K562 (cell line): ENCODE data around the gene SANBR. TPM values are rescaled to one million over a fixed set of nuclear protein-coding genes. Genes with fewer than 3 reads are reported as not detected.
A peak's percentile ranks its signal among the peaks of the same experiment; 100 is the strongest.

Source experiments
- ADNP ChIP-seq: fragments of 200-800 bp; sonication (Bioruptor generic); IDR thresholded peaks from 2 replicates; pipeline ENCODE4 v1.6.1; 2016; ENCODE audit warnings: missing genetic modification characterization, missing compliant biosample characterization
- ATF3 ChIP-seq, 2 experiments: fragments of 450-650 bp in 1 of 2; sonication (generic) in 1 of 2; formaldehyde crosslinking in 1 of 2; IDR thresholded peaks in 1 of 2; conservative IDR thresholded peaks in 1 of 2; 2 replicates each; pipeline versions ENCODE4 v1.6.1 to v1.8.1; 2016 to 2023; ENCODE audit warnings: mild to moderate bottlenecking in 2 of 2, moderate library complexity in 2 of 2, inconsistent platforms in 1 of 2, missing genetic modification reagents in 1 of 2
- C11orf30 ChIP-seq: fragments of 450-650 bp; IDR thresholded peaks from 2 replicates; pipeline ENCODE4 v1.6.1; 2016; ENCODE audit warnings: low read depth, mild to moderate bottlenecking
- CBFA2T3 ChIP-seq: fragments of 450-650 bp; IDR thresholded peaks from 2 replicates; pipeline ENCODE4 v1.6.1; 2017
- CCAR2 ChIP-seq: fragments of 200-400 bp; formaldehyde crosslinking; IDR thresholded peaks from 2 replicates; pipeline ENCODE4 v1.6.1; 2017; ENCODE audit warnings: mild to moderate bottlenecking, low read depth, low read length
- DIDO1 ChIP-seq: fragments of 450-650 bp; IDR thresholded peaks from 2 replicates; pipeline ENCODE4 v1.6.1; 2016; ENCODE audit warnings: low read depth, missing biosample characterization, missing genetic modification characterization
- E2F8 ChIP-seq: fragments of 450-650 bp; IDR thresholded peaks from 2 replicates; pipeline ENCODE4 v1.7.1; 2018; ENCODE audit warnings: mild to moderate bottlenecking, low read depth; ENCODE audit not compliant: partially characterized antibody
- EP400 ChIP-seq: fragments of 450-650 bp; IDR thresholded peaks from 2 replicates; pipeline ENCODE4 v1.6.1; 2017; ENCODE audit warnings: antibody characterized with exemption, mild to moderate bottlenecking, moderate library complexity
- GABPB2 ChIP-seq: fragments of 250-450 bp; sonication (Bioruptor Pico); conservative IDR thresholded peaks from 2 replicates; pipeline ENCODE4 v1.5.1; 2021; ENCODE audit warnings: mild to moderate bottlenecking
- KLF13 ChIP-seq: fragments of 450-650 bp; IDR thresholded peaks from 2 replicates; pipeline ENCODE4 v1.6.1; 2016; ENCODE audit warnings: missing genetic modification characterization, low read depth, mild to moderate bottlenecking, missing compliant biosample characterization, moderate library complexity, borderline replicate concordance
- MCM5 ChIP-seq: fragments of 450-650 bp; IDR thresholded peaks from 2 replicates; pipeline ENCODE4 v1.6.1; 2016; ENCODE audit warnings: low read depth
- NEUROD1 ChIP-seq: fragments of 150-350 bp; IDR thresholded peaks from 2 replicates; pipeline ENCODE4 v1.6.1; 2014; ENCODE audit warnings: borderline replicate concordance, low read length, low read depth; ENCODE audit not compliant: partially characterized antibody
- NFATC3 ChIP-seq: fragments of 450-650 bp; IDR thresholded peaks from 2 replicates; pipeline ENCODE4 v1.6.1; 2017; ENCODE audit warnings: mild to moderate bottlenecking
- NFE2 ChIP-seq: IDR thresholded peaks from 2 replicates; pipeline ENCODE4 v1.6.1; 2014; ENCODE audit warnings: antibody characterized with exemption, low read depth
- RNF2 ChIP-seq: sonication (generic); IDR thresholded peaks from 2 replicates; pipeline ENCODE4 v1.6.1; 2016
- SOX6 ChIP-seq: fragments of 450-650 bp; IDR thresholded peaks from 2 replicates; pipeline ENCODE4 v1.6.1; 2014; ENCODE audit warnings: mild to moderate bottlenecking
- TARDBP ChIP-seq: fragments of 450-650 bp; IDR thresholded peaks from 2 replicates; pipeline ENCODE4 v1.6.1; 2016
- ZFP36 ChIP-seq: fragments of 150-350 bp; IDR thresholded peaks from 2 replicates; pipeline ENCODE4 v1.6.1; 2018; ENCODE audit warnings: low read length, low read depth; ENCODE audit not compliant: partially characterized antibody
- ZNF133 ChIP-seq: fragments of 250-450 bp; sonication (Bioruptor Pico); IDR thresholded peaks from 2 replicates; pipeline ENCODE4 v1.4.0; 2020; ENCODE audit warnings: mild to moderate bottlenecking
- ZNF277 ChIP-seq: fragments of 250-450 bp; sonication (Bioruptor Pico); IDR thresholded peaks from 2 replicates; pipeline ENCODE4 v1.8.0; 2022; ENCODE audit warnings: inconsistent platforms, mild to moderate bottlenecking, moderate library complexity, borderline replicate concordance
- ZNF639 ChIP-seq, 2 experiments: fragments of 200-800 bp in 1 of 2; sonication (Bioruptor generic) in 1 of 2; sonication (generic) in 1 of 2; formaldehyde crosslinking in 1 of 2; IDR thresholded peaks in 1 of 2; conservative IDR thresholded peaks in 1 of 2; 2 replicates each; pipeline versions ENCODE4 v1.5.0 to v1.6.1; 2016 to 2020; ENCODE audit warnings: missing compliant biosample characterization in 1 of 2, missing genetic modification characterization in 1 of 2, missing genetic modification reagents in 1 of 2
- polyA plus RNA-seq, 8 experiments: library from polyadenylated mRNA; depleted of rRNA in 4 of 8; stranded (reverse) in 5 of 8; unstranded in 3 of 8; fragments of >200 nt; fragmentation: Nextera tagmentation in 2 of 8; fragmentation: Illumina TruSeq in 1 of 8; extraction: Ambion mirVana in 2 of 8; extraction: Trizol in 1 of 8; gene quantifications; 2 replicates each; pipeline versions ENCODE4 v1.2.1 to v1.2.3, GENCODE V29; 2011 to 2014; ENCODE audit warnings: inconsistent platforms in 1 of 8, missing spikeins in 1 of 8
- total RNA-seq, 7 experiments: library from RNA; depleted of rRNA in 6 of 7; stranded (reverse); fragments of >200 nt in 6 of 7; fragmentation: Illumina TruSeq in 2 of 7; extraction: Trizol in 2 of 7; gene quantifications; 2 replicates each; pipeline versions ENCODE4 v1.2.1 to v1.2.3, GENCODE V29; 2011 to 2021; ENCODE audit warnings: low replicate concordance in 1 of 7
- TF ChIP-seq, protein P1 (sequence below): fragments of 250-450 bp; sonication (Bioruptor Pico); IDR thresholded peaks from 2 replicates; pipeline ENCODE4 v1.8.0; 2021; ENCODE audit warnings: borderline replicate concordance, mild to moderate bottlenecking, moderate library complexity; ENCODE audit not compliant: poor library complexity, severe bottlenecking

Gene SANBR
- total and polyA plus RNA-seq, 9 of the 15 experiments (the other 6 are each of a cell fraction or from before 2014, with no cell fraction given): 1.5 to 7.7 (median 6.2) TPM

DNA sequence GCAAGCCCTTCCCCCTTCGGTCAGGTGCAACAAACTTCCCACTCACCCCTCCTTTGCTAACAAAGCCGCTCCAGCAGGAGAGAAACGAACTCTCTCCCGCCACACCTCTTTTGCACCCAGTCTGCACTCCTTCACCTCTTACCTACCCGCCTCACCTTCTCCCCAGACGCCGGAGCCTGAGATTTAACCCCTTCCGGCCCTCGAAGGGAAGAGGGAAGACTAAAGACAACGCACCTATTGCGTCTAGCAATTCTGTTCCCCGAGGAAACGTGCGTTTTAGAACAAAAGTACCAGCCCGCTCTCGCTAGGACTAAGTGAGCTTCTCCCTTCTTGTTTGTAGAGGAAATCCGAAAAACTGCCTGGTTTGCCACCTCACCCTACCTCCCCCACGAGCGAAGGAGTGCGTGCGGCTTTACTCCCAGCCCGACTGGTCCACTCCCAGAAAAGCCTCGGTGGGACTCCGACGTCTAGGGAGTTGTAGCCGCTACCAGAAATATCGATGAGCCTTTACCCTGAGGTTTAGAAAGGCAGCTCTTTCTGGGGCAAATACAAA is 48.6 kb upstream of the SANBR start (continued):
- TF ChIP-seq ZFP36 (no peak), DIDO1 (tag) (peak; percentile 100), RNF2 (peak; percentile 75; the same call in 1 of the 2 replicates), NFATC3 (peak; percentile 46; the same call in 1 of the 2 replicates), MCM5 (no peak), KLF13 (tag) (no peak), NFE2 (0 out of 2 replicates have a peak, but pooled peaks have one; percentile 34), SOX6 (peak; percentile 17; the same call in 1 of the 2 replicates), E2F8 (peak; percentile 69), ZNF133 (CRISPR knock-in tag) (no peak), CCAR2 (no peak), NEUROD1 (peak; percentile 65), TARDBP (no peak), ATF3 (IDR thresholded peaks at IDR 0.05) (no peak; the same call in 1 of the 2 replicates), ATF3 (CRISPR knock-in tag; conservative IDR thresholded peaks at IDR 0.05) (0 out of 2 replicates have a peak, but pooled peaks have one; percentile 13), GABPB2 (CRISPR knock-in tag) (no peak), EP400 (peak; percentile 87), C11orf30 (peak; percentile 99), ZNF639 (CRISPR knock-in tag; conservative IDR thresholded peaks at IDR 0.05 in 1 of 2, IDR thresholded peaks at IDR 0.05 in 1 of 2) (no peak; a peak in 1 of 4 replicates), CBFA2T3 (peak; percentile 15; the same call in 1 of the 2 replicates), ZNF277 (CRISPR knock-in tag) (no peak), ADNP (tag) (no peak)
- TF ChIP-seq, protein P1, sequence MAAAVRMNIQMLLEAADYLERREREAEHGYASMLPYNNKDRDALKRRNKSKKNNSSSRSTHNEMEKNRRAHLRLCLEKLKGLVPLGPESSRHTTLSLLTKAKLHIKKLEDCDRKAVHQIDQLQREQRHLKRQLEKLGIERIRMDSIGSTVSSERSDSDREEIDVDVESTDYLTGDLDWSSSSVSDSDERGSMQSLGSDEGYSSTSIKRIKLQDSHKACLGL (CRISPR knock-in tag): peak; percentile 52
